Heart right ventricle (tissue), 16 donors: Measurements from ENCODE around the gene UQCRH. TPM values are rescaled to one million over a fixed set of nuclear protein-coding genes. Genes with fewer than 3 reads are reported as not detected.
A peak's percentile ranks its signal among the peaks of the same experiment; 100 is the strongest.

Experiments
- ATAC-seq, 8 donors: fragments of 200-7000 bp; cut with Tn5 transposase; one replicate each; pipeline ENCODE4 v1.9.1; 2020; ENCODE audit warnings: mild to moderate bottlenecking in 8 of 8, moderate library complexity in 8 of 8, moderate number of reproducible peaks in 1 of 8
- DNase-seq, 2 donors: peaks; one replicate each; pipeline ENCODE4 v3.0.0-alpha.2; 2020
- H3K27ac ChIP-seq, 10 donors: fragments of 200-600 bp; sonication (generic) in 2 of 10; one replicate each; pipeline versions ENCODE4 v1.5.0 to v1.8.0; 2020 to 2022; ENCODE audit warnings: mild to moderate bottlenecking in 3 of 10
- H3K27me3 ChIP-seq, 7 donors: fragments of 200-600 bp; one replicate each; pipeline ENCODE4 v1.8.0; 2021 to 2022; ENCODE audit warnings: mild to moderate bottlenecking in 2 of 7
- H3K36me3 ChIP-seq, 9 donors: fragments of 200-600 bp; sonication (generic) in 1 of 9; one replicate each; pipeline versions ENCODE4 v1.5.0 to v1.8.0; 2020 to 2022; ENCODE audit warnings: mild to moderate bottlenecking in 2 of 9
- H3K4me1 ChIP-seq, 9 donors: fragments of 200-600 bp; sonication (generic) in 1 of 9; one replicate each; pipeline versions ENCODE4 v1.5.0 to v1.8.0; 2020 to 2022; ENCODE audit warnings: mild to moderate bottlenecking in 4 of 9
- H3K4me3 ChIP-seq, 10 donors: fragments of 200-600 bp; sonication (generic) in 2 of 10; one replicate each; pipeline versions ENCODE4 v1.5.0 to v1.8.0; 2020 to 2022; ENCODE audit warnings: mild to moderate bottlenecking in 7 of 10, moderate library complexity in 2 of 10
- H3K9me3 ChIP-seq, 11 donors: fragments of 200-600 bp in 10 of 11; sonication (generic) in 2 of 11; one replicate each; pipeline versions ENCODE4 v1.5.0 to v1.8.0; 2013 to 2022; ENCODE audit warnings: mild to moderate bottlenecking in 2 of 11, control low read depth in 1 of 11, moderate library complexity in 1 of 11
- CTCF ChIP-seq, 9 donors: fragments of 200-600 bp; sonication (generic) in 2 of 9; IDR thresholded peaks; one replicate each; pipeline versions ENCODE4 v1.5.0 to v1.8.0; 2021 to 2022; ENCODE audit warnings: antibody characterized with exemption in 9 of 9, mild to moderate bottlenecking in 5 of 9, moderate library complexity in 1 of 9
- WGBS, 2 donors: extraction: QIAGEN DNeasy Blood & Tissue Kit; methylation state at CpG; one replicate each; pipeline ENCODE4 v1.1.7; 2013; ENCODE audit warnings: inconsistent platforms in 1 of 2; 5-methylcytosine and 5-hydroxymethylcytosine counted together
- intact Hi-C, 10 donors: fragments of 100-400 bp; cut with DNase I; formaldehyde crosslinking; loops; one replicate each; pipeline versions ENCODE4 v1.11.1 to v1.14.2; 2022
- polyA plus RNA-seq, 2 donors: library from polyadenylated mRNA; stranded (reverse); fragments of 200-250 nt; gene quantifications; one replicate each; pipeline ENCODE4 v1.2.3, GENCODE V29; 2013
- total RNA-seq, 10 donors: library from RNA; stranded (reverse); fragmentation: NEBNext Ultra II Directional in 3 of 10; extraction: Animal tissue kit (Norgen Biotek cat#: 25700) in 3 of 10; gene quantifications; one replicate each; pipeline versions ENCODE4 v1.2.1 to v1.2.4, GENCODE V29; 2021 to 2023
- donor health status: Arrhythmogenic right ventricular cardiomyopathy.
- donor health status: ischemic (EF 13 %, LVEDD 7.1; RV severe dilation, severe dysfunction).
- donor health status: healthy with polysubstance abuse.
- donor health status: DM: no; HTN: yes; CAD: no.
- donor health status: DM: no; HTN: no; CAD: no.
- donor health status: ischemic (EF 25% LVEDD 6.9; RV normal size, moderate dysfunction).
- donor health status: ischemic (EF 25% LVEDD 5.7; RV mildly dilated, moderate dysfunction).
- donor health status: healthy.
- donor health status: DM: yes; HTN: yes; CAD: no.
- donor health status: Ischemic cardiomyopathy.
- donor health status: ischemic (EF 35%, LVEDD 5.7; RV mildly dilated, moderate dysfunction).
- donor health status: nonischemic (EF 11% LVEDD 7.7; RV severe dilation, severe dysfunction).
- donor health status: DM: yes; HTN: yes; CAD: no.
- donor health status: PGD.
- donor health status: ischemic (EF 29% LVEDD 5.4; RV normal size, mild dysfunction).
- donor health status: nonischemic (EF 23%, LVEDD 6.1; RV moderate dilation, normal function).

UQCRH gene
- total and polyA plus RNA-seq, 12 donors: 759 to 1,588 (median 1,005) TPM

DNA sequence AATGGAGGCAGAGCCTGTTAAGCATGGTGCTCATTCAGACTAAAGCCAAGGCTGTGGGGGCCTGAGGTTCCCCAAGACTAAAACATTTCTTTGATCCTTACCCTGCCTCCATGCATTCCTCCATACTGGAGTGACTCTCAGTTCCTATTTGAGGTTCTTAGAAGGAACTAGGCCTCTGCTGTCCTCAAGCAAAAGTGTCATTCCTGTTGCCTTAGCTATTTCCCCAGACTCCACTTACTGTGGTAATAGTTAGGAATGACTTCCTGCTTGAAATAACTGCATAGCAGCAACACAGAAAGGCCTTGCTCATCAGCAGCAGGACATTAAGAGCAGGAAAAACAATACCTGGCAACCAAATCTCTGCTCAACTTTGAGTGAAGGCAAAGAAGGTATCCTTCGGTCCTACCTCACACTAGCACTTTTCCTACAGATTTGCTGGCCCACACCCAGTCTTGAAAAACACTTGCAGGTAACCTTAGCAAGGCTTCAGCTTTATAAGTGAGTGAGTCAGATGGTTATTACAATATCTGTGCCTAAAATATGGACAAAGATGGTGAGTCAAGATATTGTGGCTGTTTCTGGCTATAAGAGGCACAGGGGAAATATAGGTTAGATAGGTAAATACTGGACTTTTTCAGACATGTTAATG lies 14.9 kb upstream of the UQCRH start:
- H3K4me3 ChIP-seq: no peak overlapping the region
- H3K4me1 ChIP-seq: peaks cover 0 to 19% (median 3%) of the 10 kb centered on the region in 9 donors
- no peaks in the 10 kb centered on the region for H3K27me3 ChIP-seq
- no peaks in the 10 kb centered on the region for H3K9me3 ChIP-seq
- WGBS, 2 donors: 77 to 88% methylated on average over 1 of the region's 1 CpG
- no peak for ATAC-seq
- peaks cover 0 to 100% (median 47%) of the 10 kb centered on the region in 9 donors for H3K36me3 ChIP-seq
- H3K27ac ChIP-seq: no peak overlapping the region
- no peak for TF ChIP-seq CTCF (IDR thresholded peaks at IDR 0.05)
- DNase-seq: no peak
- intact Hi-C loops: no loop called here

- no peak for TF ChIP-seq CTCF (IDR thresholded peaks at IDR 0.05)
- no peak for DNase-seq
- Histone ChIP-seq H3K36me3 (peaks cover 0 to 100% (median 51%) of the 10 kb centered on the region in 9 donors), H3K9me3 (no peaks in the 10 kb centered on the region), H3K4me3 (no peak overlapping the region), H3K27me3 (no peaks in the 10 kb centered on the region), H3K4me1 (peaks cover 0 to 15% (median 3%) of the 10 kb centered on the region in 9 donors), H3K27ac (no peak overlapping the region)
- WGBS, 2 donors: 97 to 99% methylated on average over 5 of the region's 5 CpGs
- no peak for ATAC-seq
- intact Hi-C loops: no loop called here
These were observed 14.4 kb upstream of the UQCRH start for GRCh38 chr1:46289134-46289494.

GRCh38 chr1:46289976-46290375 lies 13.5 kb upstream of the UQCRH start:
- intact Hi-C loops: no loop called here
- 83 to 87% methylated on average over 4 of the region's 4 CpGs for WGBS, 2 donors
- Histone ChIP-seq H3K4me1 (peaks cover 0 to 9% (median under 1%) of the 10 kb centered on the region in 9 donors), H3K27me3 (no peaks in the 10 kb centered on the region), H3K36me3 (peaks cover 0 to 100% (median 51%) of the 10 kb centered on the region in 9 donors), H3K9me3 (no peaks in the 10 kb centered on the region), H3K27ac (no peak overlapping the region), H3K4me3 (no peak overlapping the region)
- ATAC-seq: peak in 1 of 8 donors; percentile 51
- DNase-seq: no peak
- no peak for TF ChIP-seq CTCF (IDR thresholded peaks at IDR 0.05)

- no peaks in the 10 kb centered on the region for H3K9me3 ChIP-seq
- DNase-seq (no peak), ATAC-seq (no peak)
- no peak overlapping the region for H3K4me3 ChIP-seq
- H3K36me3 ChIP-seq: peaks cover 0 to 78% (median 49%) of the 10 kb centered on the region in 9 donors
- H3K27ac ChIP-seq: no peak overlapping the region
- H3K4me1 ChIP-seq: peaks cover under 1 to 27% (median 19%) of the 10 kb centered on the region in 9 donors
- 92 to 97% methylated on average over 2 of the region's 2 CpGs for WGBS, 2 donors
- no peaks in the 10 kb centered on the region for H3K27me3 ChIP-seq
- TF ChIP-seq CTCF (IDR thresholded peaks at IDR 0.05): no peak
- intact Hi-C loops: loop anchor here in 1 of 10 donors (5.0 kb wide), 1 partner anchor 48 kb away; the partner anchor contains the start of gene RAD54L
These were observed 8.2 kb upstream of the UQCRH start for GRCh38 chr1:46295306-46295705.
